ENCODE measurements around the gene GRIA2. TPM values are rescaled to one million over a fixed set of nuclear protein-coding genes. Genes with fewer than 3 reads are reported as not detected.

The GRIA2 gene
- total RNA-seq, 5 donors from 2014 or later (not counting 1 experiment from before 2014, with no cell fraction given), result not detected

DNA sequence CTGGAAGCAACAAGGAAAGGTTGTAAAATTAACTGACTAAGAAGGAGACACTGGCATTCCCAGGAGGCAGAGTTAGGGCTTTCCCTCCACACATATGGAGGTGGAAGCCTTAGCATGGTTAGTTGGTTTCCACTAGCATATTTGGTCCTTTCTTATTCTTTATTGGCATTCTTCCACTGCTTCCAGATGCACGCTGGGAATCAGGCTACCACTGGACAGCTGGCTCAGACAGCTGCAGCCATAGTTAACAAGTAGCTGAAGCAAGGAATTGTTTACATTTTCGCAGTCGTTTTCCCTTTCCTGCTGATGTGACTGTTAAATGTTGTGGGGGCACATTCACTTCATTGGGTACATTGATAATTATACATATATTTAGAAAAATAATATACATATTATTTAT, 169.2 kb downstream of the GRIA2 start:
- Histone ChIP-seq H3K9me3 (no peaks in the 10 kb centered on the region), H3K27ac (ENCODE audit: low read length) (no peak overlapping the region), H3K4me1 (ENCODE audit: control insufficient read depth in 1 of 2, extremely low read depth in 1 of 2, insufficient read depth in 2 of 2, low read length in 2 of 2) (no peaks in the 10 kb centered on the region), H3K4me3 (ENCODE audit: control insufficient read depth in 1 of 2, extremely low read depth in 1 of 2, low read length in 1 of 2) (no peak overlapping the region), H3K27me3 (replicated peaks in 1 of 2; ENCODE audit: control insufficient read depth in 2 of 2, extremely low read depth in 1 of 2, insufficient read depth in 2 of 2, low read length in 1 of 2) (no peaks in the 10 kb centered on the region), H3K36me3 (ENCODE audit: control insufficient read depth in 2 of 2, extremely low read depth in 1 of 2, insufficient read depth in 1 of 2, low read length in 1 of 2) (no peaks in the 10 kb centered on the region)
- DNase-seq (no peak), ATAC-seq (replicated peaks in 1 of 4) (no peak)
- H3K27ac Mint-ChIP-seq, result no peak overlapping the region
- ChIA-PET POLR2A (no interaction called here), CTCF (no interaction called here)
- H3K4me1 Mint-ChIP-seq, result no peaks in the 10 kb centered on the region
- H3K27me3 Mint-ChIP-seq, result no peaks in the 10 kb centered on the region
- H3K9me3 Mint-ChIP-seq, result peaks cover 6 to 18% (median 16%) of the 10 kb centered on the region in 3 donors
- H3K36me3 Mint-ChIP-seq, result no peaks in the 10 kb centered on the region
- H3K4me3 Mint-ChIP-seq, result no peak overlapping the region
- WGBS (ENCODE audit: insufficient coverage), result no CpG with 5 or more reads among the region's 3 CpGs

DNA sequence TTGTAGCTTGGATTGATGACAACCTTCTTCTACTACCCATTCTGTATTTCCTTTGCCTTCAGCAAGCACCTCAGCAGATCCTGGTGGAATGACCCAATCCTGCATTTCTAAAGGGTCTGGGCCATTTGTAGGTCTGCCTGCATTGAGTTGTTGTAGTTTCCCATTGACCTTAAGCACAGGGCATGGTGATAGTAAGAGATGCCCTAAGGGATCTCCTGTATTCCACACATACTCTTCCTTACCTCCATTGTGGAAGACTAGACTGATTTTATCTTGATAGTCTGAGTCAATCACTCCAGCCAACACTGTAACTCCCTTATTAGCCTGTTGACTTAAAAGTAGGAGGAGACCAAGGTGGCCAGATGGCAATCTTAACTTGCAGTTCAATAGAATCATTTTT, 184.5 kb downstream of the GRIA2 start:
- ChIA-PET POLR2A (no interaction called here), CTCF (no interaction called here)
- Histone ChIP-seq H3K36me3 (ENCODE audit: control insufficient read depth in 2 of 2, extremely low read depth in 1 of 2, insufficient read depth in 1 of 2, low read length in 1 of 2) (no peaks in the 10 kb centered on the region), H3K4me3 (ENCODE audit: control insufficient read depth in 1 of 2, extremely low read depth in 1 of 2, low read length in 1 of 2) (no peak overlapping the region), H3K9me3 (no peaks in the 10 kb centered on the region), H3K27me3 (replicated peaks in 1 of 2; ENCODE audit: control insufficient read depth in 2 of 2, extremely low read depth in 1 of 2, insufficient read depth in 2 of 2, low read length in 1 of 2) (no peaks in the 10 kb centered on the region), H3K27ac (ENCODE audit: low read length) (no peak overlapping the region), H3K4me1 (ENCODE audit: control insufficient read depth in 1 of 2, extremely low read depth in 1 of 2, insufficient read depth in 2 of 2, low read length in 2 of 2) (no peaks in the 10 kb centered on the region)
- H3K27me3 Mint-ChIP-seq, result no peaks in the 10 kb centered on the region
- peaks cover 5 to 18% (median 7%) of the 10 kb centered on the region in 3 donors for H3K9me3 Mint-ChIP-seq
- no peaks in the 10 kb centered on the region for H3K36me3 Mint-ChIP-seq
- no peak for DNase-seq
- ATAC-seq (replicated peaks in 1 of 4), result no peak
- H3K27ac Mint-ChIP-seq, result no peak overlapping the region
- H3K4me1 Mint-ChIP-seq, result no peaks in the 10 kb centered on the region
- H3K4me3 Mint-ChIP-seq, result no peak overlapping the region

Other genes starting within 250 kb of the GRIA2 start
- gene PDGFC, start 248.9 kb upstream of the GRIA2 start, total RNA-seq, result 1 to 10 TPM in 1 of 5 donors, under 1 TPM in 4; 0.12 to 1.5 (median 0.47) TPM
- gene GLRB, start 144.6 kb upstream of the GRIA2 start, total RNA-seq, result not detected

Data from T-cell (primary cell).